ENCODE data around the gene SVBP. TPM values are rescaled to one million over a fixed set of nuclear protein-coding genes. Genes with fewer than 3 reads are reported as not detected.

SVBP gene
- polyA plus RNA-seq, 1 experiment, result 29.8 TPM

DNA sequence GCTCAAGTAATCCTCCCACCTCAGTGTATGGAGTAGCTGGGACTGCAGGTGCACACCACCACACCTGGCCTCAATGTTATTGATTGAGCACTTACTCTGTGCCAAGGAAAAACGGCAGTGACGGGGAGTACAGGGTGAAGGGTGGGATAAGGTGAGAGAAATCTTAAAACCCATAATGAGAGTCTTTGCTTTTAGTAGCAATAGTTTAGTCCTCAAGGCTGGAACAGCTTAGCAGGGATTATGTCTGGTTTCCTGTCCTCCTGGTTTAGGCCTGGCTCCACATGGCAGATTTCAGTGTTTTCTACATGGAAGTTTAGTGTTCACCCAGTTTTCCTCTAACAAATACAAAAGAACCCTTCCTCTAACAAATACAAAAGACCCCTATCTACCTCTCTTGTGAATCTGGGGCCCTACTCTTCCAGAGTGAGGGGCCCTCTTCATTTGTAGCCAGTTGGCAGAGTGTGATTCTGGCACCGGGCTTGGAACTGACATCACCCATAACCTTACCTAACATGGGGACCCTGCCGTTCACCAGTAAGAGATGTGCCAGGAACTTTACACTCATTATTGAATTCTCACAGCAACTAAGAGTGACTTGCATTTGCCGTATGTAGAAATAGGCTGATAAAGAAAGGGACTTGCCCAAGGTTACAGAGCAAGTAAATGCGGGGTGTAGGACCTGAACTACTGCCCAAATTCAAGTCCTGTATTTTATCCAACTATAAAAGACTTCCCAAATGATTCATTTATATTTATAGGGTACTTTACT, 36.1 kb upstream of the SVBP start:
- POLR2A ChIA-PET, result no interaction called here

DNA sequence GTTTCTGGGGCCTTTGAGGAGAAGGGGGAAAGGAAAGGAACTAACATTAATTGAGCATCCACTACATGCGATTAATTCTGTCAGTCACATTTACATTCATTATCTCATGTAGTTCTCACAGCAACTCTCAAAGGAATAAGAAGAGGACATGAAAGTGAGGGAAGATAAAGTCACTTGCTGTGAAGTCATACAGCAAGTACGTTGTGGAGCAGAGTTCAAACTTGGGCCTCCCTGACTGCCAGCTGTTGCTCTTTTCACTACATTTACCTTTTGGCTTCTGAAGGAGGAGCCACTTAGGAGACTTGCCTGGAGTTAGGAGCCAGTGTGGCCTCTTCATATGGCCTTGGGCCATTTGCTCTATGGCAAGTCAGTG, 35.4 kb upstream of the SVBP start:
- Histone ChIP-seq H3K4me3 (ENCODE audit: low read depth, low read length) (no peak overlapping the region), H3K9me3 (ENCODE audit: control insufficient read depth, insufficient read depth, low read length) (peaks cover 9% of the 10 kb centered on the region), H3K27me3 (ENCODE audit: control insufficient read depth, insufficient read depth, low read length) (no peaks in the 10 kb centered on the region), H3K27ac (ENCODE audit: low read depth, low read length) (no peak overlapping the region)
- no peak for DNase-seq (ENCODE audit: low read depth, low spot score)
- ChIA-PET CTCF (no interaction called here), POLR2A (no interaction called here)
- TF ChIP-seq, protein P1, sequence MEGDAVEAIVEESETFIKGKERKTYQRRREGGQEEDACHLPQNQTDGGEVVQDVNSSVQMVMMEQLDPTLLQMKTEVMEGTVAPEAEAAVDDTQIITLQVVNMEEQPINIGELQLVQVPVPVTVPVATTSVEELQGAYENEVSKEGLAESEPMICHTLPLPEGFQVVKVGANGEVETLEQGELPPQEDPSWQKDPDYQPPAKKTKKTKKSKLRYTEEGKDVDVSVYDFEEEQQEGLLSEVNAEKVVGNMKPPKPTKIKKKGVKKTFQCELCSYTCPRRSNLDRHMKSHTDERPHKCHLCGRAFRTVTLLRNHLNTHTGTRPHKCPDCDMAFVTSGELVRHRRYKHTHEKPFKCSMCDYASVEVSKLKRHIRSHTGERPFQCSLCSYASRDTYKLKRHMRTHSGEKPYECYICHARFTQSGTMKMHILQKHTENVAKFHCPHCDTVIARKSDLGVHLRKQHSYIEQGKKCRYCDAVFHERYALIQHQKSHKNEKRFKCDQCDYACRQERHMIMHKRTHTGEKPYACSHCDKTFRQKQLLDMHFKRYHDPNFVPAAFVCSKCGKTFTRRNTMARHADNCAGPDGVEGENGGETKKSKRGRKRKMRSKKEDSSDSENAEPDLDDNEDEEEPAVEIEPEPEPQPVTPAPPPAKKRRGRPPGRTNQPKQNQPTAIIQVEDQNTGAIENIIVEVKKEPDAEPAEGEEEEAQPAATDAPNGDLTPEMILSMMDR (IDR thresholded peaks at IDR 0.05; ENCODE audit: low read depth, low read length), result no peak

More for the DNA sequence above, 36.1 kb upstream of the SVBP start:
- Histone ChIP-seq H3K27me3 (ENCODE audit: control insufficient read depth, insufficient read depth, low read length) (no peaks in the 10 kb centered on the region), H3K4me3 (ENCODE audit: low read depth, low read length) (no peak overlapping the region), H3K9me3 (ENCODE audit: control insufficient read depth, insufficient read depth, low read length) (peaks cover 9% of the 10 kb centered on the region), H3K27ac (ENCODE audit: low read depth, low read length) (no peak overlapping the region)
- no peak for DNase-seq (ENCODE audit: low read depth, low spot score)
- CTCF ChIA-PET, result interaction anchor here (1.1 kb wide), 1 partner anchor 220 kb away, joined by 6 read pairs; no protein-coding TSS in a partner anchor
- TF ChIP-seq, protein P1 (IDR thresholded peaks at IDR 0.05; ENCODE audit: low read depth, low read length), result no peak

DNA sequence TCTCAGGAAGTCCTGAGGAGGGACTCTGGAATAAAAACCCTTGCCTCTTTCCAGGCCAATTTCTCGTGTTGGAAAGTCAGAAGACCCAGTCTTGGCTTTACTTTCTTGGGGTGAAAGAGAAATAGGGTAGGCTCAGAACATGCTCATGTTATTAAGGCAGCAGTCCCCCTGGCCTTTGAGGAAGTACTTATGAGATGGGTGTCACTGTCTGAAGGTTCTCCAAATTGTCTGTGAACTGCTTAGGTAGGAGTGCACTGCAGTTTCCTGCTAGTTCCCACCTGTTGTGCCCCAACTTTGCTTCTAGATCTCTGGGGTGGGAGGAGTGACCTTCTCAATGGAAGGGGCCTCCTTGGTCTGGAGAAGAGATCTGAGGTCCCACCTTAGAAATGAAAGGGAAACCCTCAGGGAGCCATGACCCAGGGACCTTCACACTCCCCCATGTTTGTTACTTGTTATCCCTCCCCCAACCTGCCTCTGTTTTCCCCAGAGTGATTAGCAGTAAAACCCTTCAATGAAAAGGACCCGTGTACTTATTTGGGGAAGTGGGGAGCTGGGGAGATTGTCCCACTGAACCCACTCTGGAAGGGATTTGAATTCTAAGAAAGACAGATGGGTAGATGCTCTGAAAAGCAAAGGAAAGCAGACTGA, 34.9 kb upstream of the SVBP start:
- CTCF ChIA-PET, result no interaction called here
- Histone ChIP-seq H3K27me3 (ENCODE audit: control insufficient read depth, insufficient read depth, low read length) (no peaks in the 10 kb centered on the region), H3K4me3 (ENCODE audit: low read depth, low read length) (no peak overlapping the region), H3K9me3 (ENCODE audit: control insufficient read depth, insufficient read depth, low read length) (peaks cover 9% of the 10 kb centered on the region), H3K27ac (ENCODE audit: low read depth, low read length) (no peak overlapping the region)
- TF ChIP-seq, protein P1 (IDR thresholded peaks at IDR 0.05; ENCODE audit: low read depth, low read length), result no peak
- DNase-seq (ENCODE audit: low read depth, low spot score), result no peak
- POLR2A ChIA-PET, result no interaction called here

DNA sequence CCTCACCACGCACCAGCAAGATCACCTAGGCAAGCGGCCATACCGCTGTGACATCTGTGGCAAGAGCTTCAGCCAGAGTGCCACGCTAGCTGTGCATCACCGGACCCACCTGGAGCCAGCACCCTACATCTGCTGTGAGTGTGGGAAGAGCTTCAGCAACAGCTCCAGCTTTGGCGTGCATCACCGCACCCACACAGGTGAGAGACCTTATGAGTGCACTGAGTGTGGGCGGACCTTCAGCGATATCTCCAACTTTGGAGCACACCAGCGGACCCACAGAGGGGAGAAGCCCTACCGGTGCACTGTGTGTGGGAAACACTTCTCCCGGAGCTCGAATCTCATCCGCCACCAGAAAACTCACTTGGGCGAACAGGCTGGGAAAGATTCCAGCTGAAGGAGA, 34.2 kb upstream of the SVBP start:
- DNase-seq (ENCODE audit: low read depth, low spot score), result no peak
- ChIA-PET POLR2A (no interaction called here), CTCF (no interaction called here)
- H3K27me3 ChIP-seq (ENCODE audit: control insufficient read depth, insufficient read depth, low read length), result no peaks in the 10 kb centered on the region
- H3K27ac ChIP-seq (ENCODE audit: low read depth, low read length), result no peak overlapping the region
- peaks cover 12% of the 10 kb centered on the region for H3K9me3 ChIP-seq (ENCODE audit: control insufficient read depth, insufficient read depth, low read length)
- TF ChIP-seq, protein P1 (IDR thresholded peaks at IDR 0.05; ENCODE audit: low read depth, low read length), result no peak
- no peak overlapping the region for H3K4me3 ChIP-seq (ENCODE audit: low read depth, low read length)

DNA sequence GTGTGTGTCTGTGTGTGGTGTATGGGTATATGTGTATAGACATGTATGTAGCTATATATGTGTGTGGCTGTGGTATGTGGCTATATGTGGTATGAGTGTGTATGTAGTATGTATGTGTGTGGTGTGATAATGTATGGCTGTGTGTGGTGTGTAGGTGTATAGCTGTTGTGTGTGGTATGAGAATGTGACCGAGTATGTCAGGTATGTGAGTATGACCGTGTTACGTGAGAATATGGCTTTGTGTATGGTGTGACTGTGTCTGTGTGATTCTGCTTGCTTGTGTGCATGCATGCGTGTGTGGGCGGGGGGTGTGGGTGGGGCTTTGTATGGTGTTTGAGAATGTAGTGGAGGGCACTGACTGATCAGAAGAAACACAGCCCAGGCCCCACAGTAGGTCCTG, 32.7 kb upstream of the SVBP start:
- Histone ChIP-seq H3K4me3 (ENCODE audit: low read depth, low read length) (no peak overlapping the region), H3K9me3 (ENCODE audit: control insufficient read depth, insufficient read depth, low read length) (peaks cover 12% of the 10 kb centered on the region), H3K27ac (ENCODE audit: low read depth, low read length) (no peak overlapping the region), H3K27me3 (ENCODE audit: control insufficient read depth, insufficient read depth, low read length) (no peaks in the 10 kb centered on the region)
- ChIA-PET CTCF (interaction anchor here (1.1 kb wide), 1 partner anchor 223 kb away, joined by 6 read pairs; no protein-coding TSS in a partner anchor), POLR2A (no interaction called here)
- TF ChIP-seq, protein P1 (IDR thresholded peaks at IDR 0.05; ENCODE audit: low read depth, low read length), result no peak
- DNase-seq (ENCODE audit: low read depth, low spot score), result no peak
